GM12873 (cell line): ENCODE measurements around the gene DPH7.

Source experiments
- TF ChIP-seq, protein P1 (sequence below): IDR thresholded peaks from 2 replicates; pipeline ENCODE4 v1.5.1; 2012; ENCODE audit warnings: low read depth, mild to moderate bottlenecking, moderate library complexity, low read length, control low read depth; ENCODE audit not compliant: insufficient read depth; ENCODE audit errors: missing control alignments

The DPH7 gene

DNA sequence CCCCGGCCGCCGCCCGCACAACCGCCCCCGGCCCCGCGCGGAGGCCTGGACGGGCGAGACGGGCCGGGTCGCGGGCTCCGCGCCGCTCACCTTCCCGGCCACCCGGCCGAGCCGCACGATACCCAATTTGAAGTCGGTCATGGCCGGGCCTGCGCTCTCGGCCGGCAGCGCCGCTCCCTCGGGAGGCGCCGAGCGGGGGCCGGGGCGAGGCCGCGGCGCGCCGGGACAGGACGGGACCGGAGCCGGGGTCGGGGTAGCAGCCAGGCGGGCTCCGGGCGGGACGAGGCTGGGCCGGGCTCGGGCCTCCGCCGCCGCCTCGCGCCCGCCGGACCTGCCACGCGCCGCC lies 11.4 kb upstream of the DPH7 start:
- TF ChIP-seq, protein P1, sequence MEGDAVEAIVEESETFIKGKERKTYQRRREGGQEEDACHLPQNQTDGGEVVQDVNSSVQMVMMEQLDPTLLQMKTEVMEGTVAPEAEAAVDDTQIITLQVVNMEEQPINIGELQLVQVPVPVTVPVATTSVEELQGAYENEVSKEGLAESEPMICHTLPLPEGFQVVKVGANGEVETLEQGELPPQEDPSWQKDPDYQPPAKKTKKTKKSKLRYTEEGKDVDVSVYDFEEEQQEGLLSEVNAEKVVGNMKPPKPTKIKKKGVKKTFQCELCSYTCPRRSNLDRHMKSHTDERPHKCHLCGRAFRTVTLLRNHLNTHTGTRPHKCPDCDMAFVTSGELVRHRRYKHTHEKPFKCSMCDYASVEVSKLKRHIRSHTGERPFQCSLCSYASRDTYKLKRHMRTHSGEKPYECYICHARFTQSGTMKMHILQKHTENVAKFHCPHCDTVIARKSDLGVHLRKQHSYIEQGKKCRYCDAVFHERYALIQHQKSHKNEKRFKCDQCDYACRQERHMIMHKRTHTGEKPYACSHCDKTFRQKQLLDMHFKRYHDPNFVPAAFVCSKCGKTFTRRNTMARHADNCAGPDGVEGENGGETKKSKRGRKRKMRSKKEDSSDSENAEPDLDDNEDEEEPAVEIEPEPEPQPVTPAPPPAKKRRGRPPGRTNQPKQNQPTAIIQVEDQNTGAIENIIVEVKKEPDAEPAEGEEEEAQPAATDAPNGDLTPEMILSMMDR = no peak

DNA sequence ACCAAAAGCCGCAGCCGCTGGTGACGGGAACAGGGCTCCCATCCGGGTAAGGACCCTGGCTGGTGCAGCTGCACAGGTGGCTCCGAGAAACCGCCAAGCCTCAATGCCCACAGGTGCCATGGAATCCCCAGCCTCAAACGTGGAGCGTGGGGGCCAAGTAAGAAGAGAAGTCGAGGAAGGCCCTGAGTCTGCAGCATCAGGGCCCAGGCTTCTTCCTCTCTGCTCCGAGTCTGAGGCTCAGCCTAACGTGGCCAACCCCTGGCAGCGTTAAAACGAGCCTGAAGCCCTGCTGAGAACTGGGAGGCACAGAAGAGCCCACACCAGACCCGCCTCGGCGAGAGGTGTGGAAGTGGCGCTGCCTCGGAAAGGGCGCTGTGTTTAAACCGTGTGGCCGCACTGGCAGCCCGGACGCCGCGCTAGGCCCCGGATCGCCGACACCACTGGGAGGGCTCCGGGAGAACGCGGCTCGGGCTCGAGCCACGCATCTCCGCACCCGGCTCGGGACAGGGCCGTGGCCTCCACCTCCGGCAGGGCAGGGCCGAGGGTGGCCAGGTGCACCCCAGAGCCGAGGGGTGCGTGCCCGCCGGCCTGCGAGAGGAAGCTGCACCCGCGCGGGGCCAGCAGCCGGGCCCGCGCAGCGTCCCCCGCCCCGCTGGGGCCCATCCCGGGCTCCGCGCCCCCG lies 10.9 kb upstream of the DPH7 start:
- TF ChIP-seq, protein P1 = no peak

DNA sequence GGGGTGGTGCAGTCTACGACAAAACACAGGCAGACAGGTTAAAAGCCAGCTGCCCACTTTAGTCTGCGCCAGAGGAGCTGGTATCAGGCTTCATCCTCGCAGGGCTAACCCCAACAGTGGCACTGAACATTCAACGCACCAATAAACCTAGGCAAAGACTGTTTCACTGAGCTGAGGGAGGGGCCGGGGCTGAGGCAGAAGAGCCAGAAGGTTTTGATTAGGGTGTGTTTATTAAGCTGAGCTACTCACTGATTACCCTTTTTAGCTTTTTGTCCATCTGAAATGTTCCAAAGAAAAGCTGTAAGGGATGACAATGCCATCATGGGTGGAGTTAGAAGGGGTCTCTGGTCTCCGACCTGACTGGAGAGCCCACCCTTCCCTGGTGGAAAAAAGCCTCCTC lies 10.2 kb upstream of the DPH7 start:
- TF ChIP-seq, protein P1 = no peak

DNA sequence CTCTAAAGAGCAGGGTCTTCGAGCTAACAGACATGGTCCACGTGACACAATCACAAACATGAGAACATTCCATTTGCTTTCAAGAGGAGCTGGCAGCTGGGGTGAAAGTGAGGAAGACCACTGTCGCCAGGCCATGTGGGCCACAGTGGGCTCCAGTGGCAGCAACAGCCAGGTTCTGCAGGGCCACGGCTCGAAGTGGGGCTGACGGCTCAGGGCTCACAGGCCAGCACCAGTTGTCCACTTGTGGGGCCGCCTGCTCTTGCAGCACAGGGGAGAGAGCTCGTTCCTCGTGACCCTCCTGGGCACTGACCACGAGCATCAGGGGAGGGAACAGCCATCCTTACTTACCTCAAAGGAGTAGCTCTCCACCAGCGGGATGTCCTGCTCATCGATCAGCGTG lies 9.6 kb upstream of the DPH7 start:
- TF ChIP-seq, protein P1 = no peak

DNA sequence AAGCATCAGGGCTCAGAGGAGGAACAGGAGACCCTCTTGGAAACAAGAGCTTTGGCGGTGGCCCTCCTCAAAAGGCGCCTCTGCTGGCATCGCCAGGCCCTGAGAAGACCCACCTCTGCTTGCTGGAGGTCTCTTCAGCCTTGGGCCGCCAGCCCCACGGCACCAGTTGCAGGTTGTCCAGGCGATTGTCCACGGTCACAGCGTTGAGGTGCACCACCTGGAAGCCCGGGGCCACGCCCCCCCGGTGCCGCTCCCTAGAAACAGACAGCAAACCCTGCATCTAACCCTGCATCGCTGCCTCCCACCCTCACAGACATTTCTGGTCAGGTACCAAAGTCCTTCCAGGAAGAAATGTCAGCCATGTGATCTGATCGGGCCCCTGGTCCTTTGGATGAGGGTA lies 8.1 kb upstream of the DPH7 start:
- TF ChIP-seq, protein P1 = no peak

DNA sequence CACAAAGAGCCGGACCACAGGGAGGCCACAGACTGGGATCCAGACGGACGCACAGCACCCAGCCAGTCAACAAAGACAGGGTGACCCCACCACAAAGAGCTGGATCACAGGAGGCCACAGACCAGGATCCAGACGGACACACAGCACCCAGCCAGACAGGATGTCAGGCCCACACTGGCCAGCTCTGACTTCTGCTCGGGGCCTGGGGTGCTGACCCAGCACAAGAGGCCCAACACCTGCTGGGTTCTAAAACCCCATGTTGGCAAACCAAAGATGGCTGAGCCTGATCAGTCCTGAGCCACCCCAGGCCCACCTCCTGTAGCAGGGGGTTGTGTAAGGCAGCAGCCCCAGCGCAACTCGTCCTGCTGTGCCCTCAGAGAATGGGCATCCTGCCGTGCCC lies 5.2 kb upstream of the DPH7 start:
- TF ChIP-seq, protein P1 = no peak

DNA sequence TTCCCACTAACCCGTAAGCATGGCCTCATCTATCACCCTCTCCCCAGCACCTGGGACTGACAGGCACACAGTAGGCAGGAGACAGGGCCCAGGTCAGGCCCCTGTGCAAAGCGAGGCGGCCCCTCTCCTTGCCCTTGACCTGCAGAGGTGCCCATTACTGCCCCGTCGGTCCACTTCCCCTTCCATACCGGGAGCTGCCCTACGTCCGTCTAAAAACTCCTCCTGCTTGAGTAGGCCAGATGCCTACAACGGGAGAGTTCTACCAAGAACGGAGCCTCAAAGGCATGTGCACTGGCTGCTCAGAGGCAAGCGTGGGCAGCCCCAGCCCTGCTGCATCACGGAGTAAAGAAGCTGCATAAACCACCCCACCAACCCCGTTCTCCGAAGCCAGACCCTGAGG lies 4.6 kb upstream of the DPH7 start:
- TF ChIP-seq, protein P1 = no peak
